ENCODE measurements around the gene PRPF40A. TPM values are rescaled to one million over a fixed set of nuclear protein-coding genes. Genes with fewer than 3 reads are reported as not detected.

The PRPF40A gene
- total and polyA plus RNA-seq, 9 of the 15 experiments (the other 6 are each of a cell fraction or from before 2014, with no cell fraction given), result 168 to 304 (median 264) TPM

DNA sequence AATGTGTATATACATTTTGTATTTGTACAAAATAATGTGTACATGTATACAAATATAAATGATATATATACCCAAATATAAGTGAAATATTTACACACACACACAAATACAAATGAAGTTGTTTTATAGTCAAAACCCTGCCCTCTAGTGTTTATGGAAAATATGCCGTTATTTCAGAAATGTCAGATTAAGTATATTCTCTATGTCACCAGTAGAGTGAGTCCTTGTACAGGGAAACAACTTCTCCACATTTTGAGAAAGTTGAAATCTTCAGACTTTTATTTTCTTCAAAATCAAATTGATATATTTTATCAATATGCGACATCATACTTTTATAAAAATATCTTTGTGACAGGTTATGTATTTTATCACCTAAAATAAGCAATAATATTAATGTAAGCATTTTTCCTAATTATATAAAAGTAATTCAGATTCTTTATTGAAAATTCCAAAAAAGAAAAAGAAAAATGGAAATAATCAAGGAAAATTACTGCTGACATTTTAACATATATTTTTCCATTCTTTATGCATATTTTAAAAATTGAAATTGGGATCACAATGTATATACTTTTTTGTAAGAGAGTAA lies 23.6 kb upstream of the PRPF40A start (continued):
- TF ChIP-seq KLF16 (IDR thresholded peaks at IDR 0.05) (peak; percentile 61), PTTG1 (tag; IDR thresholded peaks at IDR 0.05; ENCODE audit: low read depth) (no peak), SOX6 (IDR thresholded peaks at IDR 0.05) (no peak), BRF1 (IDR thresholded peaks at IDR 0.05; ENCODE audit: borderline replicate concordance, extremely low read depth, insufficient read length) (no peak), ZNF324 (CRISPR knock-in tag; IDR thresholded peaks at IDR 0.05) (no peak), HDAC1 (IDR thresholded peaks at IDR 0.05) (no peak), ETS2 (tag; IDR thresholded peaks at IDR 0.05; ENCODE audit: borderline replicate concordance, poor library complexity, severe bottlenecking) (no peak), CBX3 (IDR thresholded peaks at IDR 0.05; ENCODE audit: borderline replicate concordance in 1 of 2, low read length in 2 of 2) (0 out of 3 replicates have a peak, but pooled peaks of 1 of the 2 experiments have one; percentile 51), ZNF830 (CRISPR knock-in tag; IDR thresholded peaks at IDR 0.05) (no peak), HDGF (IDR thresholded peaks at IDR 0.05) (no peak), HNRNPL (IDR thresholded peaks at IDR 0.05; ENCODE audit: low read depth, low read length) (no peak), RAD21 (CRISPR knock-in tag; conservative IDR thresholded peaks at IDR 0.05 in 1 of 2, IDR thresholded peaks at IDR 0.05 in 1 of 2) (peak; percentile 78 to 79), HDAC2 (IDR thresholded peaks at IDR 0.05) (no peak), PHF20 (IDR thresholded peaks at IDR 0.05; ENCODE audit: partially characterized antibody) (no peak), EP400 (IDR thresholded peaks at IDR 0.05) (0 out of 2 replicates have a peak, but pooled peaks have one; percentile 14), SRSF7 (optimal IDR thresholded peaks at IDR 0.05; ENCODE audit: low read depth, low read length) (no peak), POLR3A (IDR thresholded peaks at IDR 0.05; ENCODE audit: borderline replicate concordance, extremely low read depth, insufficient read depth, insufficient read length) (no peak), CREM (IDR thresholded peaks at IDR 0.05; ENCODE audit: low read depth) (no peak), SNIP1 (IDR thresholded peaks at IDR 0.05; ENCODE audit: low read depth) (no peak)
- TF ChIP-seq, protein P1, sequence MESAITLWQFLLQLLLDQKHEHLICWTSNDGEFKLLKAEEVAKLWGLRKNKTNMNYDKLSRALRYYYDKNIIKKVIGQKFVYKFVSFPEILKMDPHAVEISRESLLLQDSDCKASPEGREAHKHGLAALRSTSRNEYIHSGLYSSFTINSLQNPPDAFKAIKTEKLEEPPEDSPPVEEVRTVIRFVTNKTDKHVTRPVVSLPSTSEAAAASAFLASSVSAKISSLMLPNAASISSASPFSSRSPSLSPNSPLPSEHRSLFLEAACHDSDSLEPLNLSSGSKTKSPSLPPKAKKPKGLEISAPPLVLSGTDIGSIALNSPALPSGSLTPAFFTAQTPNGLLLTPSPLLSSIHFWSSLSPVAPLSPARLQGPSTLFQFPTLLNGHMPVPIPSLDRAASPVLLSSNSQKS (CRISPR knock-in tag; IDR thresholded peaks at IDR 0.05), result no peak
- TF ChIP-seq, protein P2, sequence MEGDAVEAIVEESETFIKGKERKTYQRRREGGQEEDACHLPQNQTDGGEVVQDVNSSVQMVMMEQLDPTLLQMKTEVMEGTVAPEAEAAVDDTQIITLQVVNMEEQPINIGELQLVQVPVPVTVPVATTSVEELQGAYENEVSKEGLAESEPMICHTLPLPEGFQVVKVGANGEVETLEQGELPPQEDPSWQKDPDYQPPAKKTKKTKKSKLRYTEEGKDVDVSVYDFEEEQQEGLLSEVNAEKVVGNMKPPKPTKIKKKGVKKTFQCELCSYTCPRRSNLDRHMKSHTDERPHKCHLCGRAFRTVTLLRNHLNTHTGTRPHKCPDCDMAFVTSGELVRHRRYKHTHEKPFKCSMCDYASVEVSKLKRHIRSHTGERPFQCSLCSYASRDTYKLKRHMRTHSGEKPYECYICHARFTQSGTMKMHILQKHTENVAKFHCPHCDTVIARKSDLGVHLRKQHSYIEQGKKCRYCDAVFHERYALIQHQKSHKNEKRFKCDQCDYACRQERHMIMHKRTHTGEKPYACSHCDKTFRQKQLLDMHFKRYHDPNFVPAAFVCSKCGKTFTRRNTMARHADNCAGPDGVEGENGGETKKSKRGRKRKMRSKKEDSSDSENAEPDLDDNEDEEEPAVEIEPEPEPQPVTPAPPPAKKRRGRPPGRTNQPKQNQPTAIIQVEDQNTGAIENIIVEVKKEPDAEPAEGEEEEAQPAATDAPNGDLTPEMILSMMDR (IDR thresholded peaks at IDR 0.05 in 2 of 3, conservative IDR thresholded peaks at IDR 0.05 in 1 of 3; ENCODE audit: insufficient read depth in 2 of 3, low read depth in 1 of 3, low read length in 3 of 3), result peak; percentile 62 to 99 (median 98)
- TF ChIP-seq, protein P3, sequence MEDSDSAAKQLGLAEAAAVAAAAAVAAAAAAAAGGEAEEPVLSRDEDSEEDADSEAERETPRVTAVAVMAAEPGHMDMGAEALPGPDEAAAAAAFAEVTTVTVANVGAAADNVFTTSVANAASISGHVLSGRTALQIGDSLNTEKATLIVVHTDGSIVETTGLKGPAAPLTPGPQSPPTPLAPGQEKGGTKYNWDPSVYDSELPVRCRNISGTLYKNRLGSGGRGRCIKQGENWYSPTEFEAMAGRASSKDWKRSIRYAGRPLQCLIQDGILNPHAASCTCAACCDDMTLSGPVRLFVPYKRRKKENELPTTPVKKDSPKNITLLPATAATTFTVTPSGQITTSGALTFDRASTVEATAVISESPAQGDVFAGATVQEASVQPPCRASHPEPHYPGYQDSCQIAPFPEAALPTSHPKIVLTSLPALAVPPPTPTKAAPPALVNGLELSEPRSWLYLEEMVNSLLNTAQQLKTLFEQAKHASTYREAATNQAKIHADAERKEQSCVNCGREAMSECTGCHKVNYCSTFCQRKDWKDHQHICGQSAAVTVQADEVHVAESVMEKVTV (CRISPR knock-in tag; IDR thresholded peaks at IDR 0.05), result peak; percentile 60; the same call in 1 of the 2 replicates
- TF ChIP-seq, protein P4, sequence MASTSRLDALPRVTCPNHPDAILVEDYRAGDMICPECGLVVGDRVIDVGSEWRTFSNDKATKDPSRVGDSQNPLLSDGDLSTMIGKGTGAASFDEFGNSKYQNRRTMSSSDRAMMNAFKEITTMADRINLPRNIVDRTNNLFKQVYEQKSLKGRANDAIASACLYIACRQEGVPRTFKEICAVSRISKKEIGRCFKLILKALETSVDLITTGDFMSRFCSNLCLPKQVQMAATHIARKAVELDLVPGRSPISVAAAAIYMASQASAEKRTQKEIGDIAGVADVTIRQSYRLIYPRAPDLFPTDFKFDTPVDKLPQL (IDR thresholded peaks at IDR 0.05; ENCODE audit: extremely low read depth, insufficient read length), result no peak
